Activated CD8-positive, alpha-beta memory T cell treated with anti-CD3 and anti-CD28 coated beads for 36 hours (primary cell): ENCODE results near the gene RIMS1. TPM values are rescaled to one million over a fixed set of nuclear protein-coding genes. Genes with fewer than 3 reads are reported as not detected.

Experiments used
- CTCF ChIA-PET: fragments of 350-600 bp; sonication (Branson Sonifier 250); formaldehyde crosslinking; loops from one replicate; lab custom pipeline; 2021; ENCODE audit warnings: antibody characterized with exemption; lab: Charles Lee
- POLR2A ChIA-PET: fragments of 350-600 bp; sonication (Branson Sonifier 250); formaldehyde crosslinking; loops from one replicate; lab custom pipeline; 2021; ENCODE audit warnings: antibody characterized with exemption; lab: Charles Lee
- total RNA-seq, 2 experiments: library from RNA; stranded (reverse); gene quantifications; one replicate each; pipeline ENCODE4 v1.2.3, GENCODE V29; 2021

Gene RIMS1
- total RNA-seq, 2 experiments from 2014 or later: not detected

GRCh38 chr6:72216222-72217068, 330.1 kb downstream of the RIMS1 start:
- CTCF ChIA-PET: no interaction called here
- POLR2A ChIA-PET: no interaction called here

GRCh38 chr6:72217626-72218025, 331.3 kb downstream of the RIMS1 start:
- ChIA-PET CTCF (no interaction called here), POLR2A (no interaction called here)

DNA sequence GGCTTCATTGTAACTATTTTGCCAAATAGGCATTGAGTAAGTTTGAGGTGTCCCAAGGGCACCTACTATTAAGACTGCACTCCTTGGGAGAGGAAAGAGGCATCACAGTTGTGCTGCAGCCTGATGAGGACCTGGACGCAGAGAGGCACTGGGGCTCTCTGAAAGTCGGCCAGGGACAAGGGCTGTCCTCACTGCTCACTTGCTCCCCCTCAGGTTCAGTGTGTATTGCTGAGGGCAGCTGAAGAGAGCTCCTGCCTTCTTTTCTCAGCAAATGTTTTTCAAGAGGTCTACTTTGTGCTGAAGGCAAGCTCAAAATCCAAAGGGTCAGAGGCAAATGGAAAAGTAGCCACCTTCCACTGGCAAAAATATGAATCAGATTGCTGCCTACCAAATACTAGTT, 331.8 kb downstream of the RIMS1 start:
- POLR2A ChIA-PET: no interaction called here
- CTCF ChIA-PET: no interaction called here

DNA sequence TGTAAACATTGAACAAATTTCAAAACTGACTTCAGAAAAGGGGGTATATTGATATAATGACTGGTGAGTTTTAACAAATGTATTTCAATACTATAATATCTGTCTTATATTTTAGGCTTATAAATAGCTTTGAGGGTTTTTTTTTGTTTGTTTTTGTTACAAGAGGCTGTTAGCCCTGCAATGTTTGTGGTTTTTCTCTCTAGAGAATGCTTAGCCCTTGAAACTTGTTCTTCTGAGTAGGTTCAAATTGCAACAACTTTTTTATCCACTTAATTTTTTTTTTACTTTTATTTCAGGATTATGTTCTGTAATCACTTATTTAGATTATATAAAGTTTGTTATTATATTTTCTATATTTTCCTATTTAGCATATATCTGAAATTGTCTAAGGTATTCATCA, 333.2 kb downstream of the RIMS1 start:
- ChIA-PET CTCF (no interaction called here), POLR2A (no interaction called here)

GRCh38 chr6:72238021-72238420, 351.7 kb downstream of the RIMS1 start:
- CTCF ChIA-PET: no interaction called here
- POLR2A ChIA-PET: no interaction called here

DNA sequence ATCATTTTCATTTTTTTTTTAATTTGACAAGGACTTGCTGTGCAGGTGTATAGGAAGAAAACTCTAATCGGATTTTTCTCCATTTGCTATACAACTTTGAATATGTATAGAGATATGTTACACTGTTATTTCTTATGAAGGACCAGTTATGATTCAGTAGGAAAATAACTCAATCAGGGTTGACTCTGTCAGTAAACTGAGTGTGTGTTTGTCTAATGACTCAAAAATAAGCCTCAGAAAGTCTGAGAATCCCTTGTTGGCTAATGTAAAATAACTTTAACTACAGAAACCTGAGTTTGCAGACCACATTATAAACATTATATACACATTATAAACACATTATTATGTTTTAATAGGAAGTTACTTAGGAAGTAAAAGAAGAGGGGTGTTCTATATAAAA, 352.6 kb downstream of the RIMS1 start:
- ChIA-PET POLR2A (no interaction called here), CTCF (no interaction called here)

- POLR2A ChIA-PET: no interaction called here
- CTCF ChIA-PET: no interaction called here
These were observed 359.2 kb downstream of the RIMS1 start for GRCh38 chr6:72245565-72245964.

DNA sequence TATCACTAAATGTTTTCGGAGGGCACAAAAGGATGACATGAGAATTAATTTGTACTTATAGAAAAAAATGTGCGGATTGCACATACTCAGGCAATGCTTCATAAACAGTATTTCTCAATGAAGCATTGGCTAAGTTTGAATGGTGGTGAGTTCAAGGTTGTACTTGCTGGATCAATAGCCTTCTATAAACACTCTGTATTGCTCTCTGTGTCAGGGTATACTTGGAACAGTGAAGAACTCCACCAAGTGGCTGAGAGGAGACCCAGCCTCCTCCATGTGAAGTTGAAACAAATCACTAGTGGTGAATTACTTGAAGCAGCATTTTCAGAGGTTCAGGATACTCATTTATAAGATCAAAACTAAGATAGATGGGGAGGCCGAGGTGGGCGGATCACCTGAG, 360.6 kb downstream of the RIMS1 start:
- CTCF ChIA-PET: no interaction called here

DNA sequence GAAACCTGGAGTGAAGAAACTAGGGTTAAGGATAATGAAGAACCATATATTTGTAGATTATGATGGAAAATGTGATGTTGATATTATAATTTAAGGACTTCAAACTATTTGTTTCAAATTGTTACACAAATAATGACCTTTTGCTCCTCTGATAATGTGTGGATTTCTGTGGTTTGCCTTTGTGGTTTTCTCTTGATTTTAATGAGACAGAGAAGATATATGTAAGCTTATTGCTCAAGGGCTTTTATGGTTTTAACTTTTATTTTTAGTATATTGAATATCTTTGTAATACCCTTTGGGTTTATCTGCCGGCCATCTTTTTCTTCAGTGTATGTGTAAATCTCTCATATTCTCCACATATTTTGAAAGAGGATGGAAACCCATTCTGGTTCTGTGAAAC, 362.3 kb downstream of the RIMS1 start:
- POLR2A ChIA-PET: no interaction called here
- CTCF ChIA-PET: no interaction called here

More for the DNA sequence above, 360.6 kb downstream of the RIMS1 start:
- POLR2A ChIA-PET: no interaction called here

- CTCF ChIA-PET: no interaction called here
- POLR2A ChIA-PET: no interaction called here
These were observed 364.3 kb downstream of the RIMS1 start for GRCh38 chr6:72250664-72251063.

DNA sequence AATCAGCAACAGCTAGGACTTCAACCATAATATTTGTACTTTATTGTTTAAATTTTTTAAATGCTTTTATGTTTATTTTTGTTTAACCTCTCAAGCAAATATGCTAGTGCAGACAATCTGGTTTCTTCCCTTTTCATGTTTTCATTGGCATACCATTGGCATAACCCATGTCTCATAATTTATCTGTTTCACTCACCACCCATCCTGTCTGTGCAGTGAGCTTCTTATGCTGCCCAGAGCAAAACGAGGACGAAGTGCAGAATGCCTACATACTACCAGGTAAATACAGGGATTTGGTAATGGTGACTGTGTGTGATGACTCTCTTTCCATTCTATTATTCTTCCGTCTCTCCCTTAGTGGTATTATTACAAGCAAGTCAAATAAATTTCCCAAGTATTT, 374.1 kb downstream of the RIMS1 start:
- ChIA-PET CTCF (no interaction called here), POLR2A (no interaction called here)

GRCh38 chr6:72261554-72261953, 375.2 kb downstream of the RIMS1 start:
- POLR2A ChIA-PET: no interaction called here
- CTCF ChIA-PET: no interaction called here

DNA sequence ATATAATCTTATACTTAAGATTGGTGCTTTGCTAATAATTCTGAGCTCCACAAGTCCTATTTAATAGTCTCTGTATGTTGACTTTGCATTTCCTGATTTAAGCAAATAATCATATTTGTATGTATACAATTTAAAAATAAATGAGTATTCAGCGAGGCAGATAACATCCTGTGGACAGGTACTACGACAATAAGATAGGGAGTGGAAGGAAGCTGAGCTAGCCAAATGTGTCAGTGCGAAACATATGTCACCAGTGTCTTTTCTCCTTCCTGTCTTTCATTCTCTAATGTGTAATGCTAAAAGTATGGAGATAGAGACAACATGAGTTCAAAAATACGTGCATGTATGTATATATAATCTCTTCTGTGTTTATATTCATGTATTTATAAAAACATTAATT, 375.9 kb downstream of the RIMS1 start:
- ChIA-PET CTCF (no interaction called here), POLR2A (no interaction called here)

- ChIA-PET POLR2A (no interaction called here), CTCF (no interaction called here)
These were observed 381.1 kb downstream of the RIMS1 start for GRCh38 chr6:72267470-72267869.

- CTCF ChIA-PET: no interaction called here
- POLR2A ChIA-PET: no interaction called here
These were observed 385.2 kb downstream of the RIMS1 start for GRCh38 chr6:72271531-72271930.

DNA sequence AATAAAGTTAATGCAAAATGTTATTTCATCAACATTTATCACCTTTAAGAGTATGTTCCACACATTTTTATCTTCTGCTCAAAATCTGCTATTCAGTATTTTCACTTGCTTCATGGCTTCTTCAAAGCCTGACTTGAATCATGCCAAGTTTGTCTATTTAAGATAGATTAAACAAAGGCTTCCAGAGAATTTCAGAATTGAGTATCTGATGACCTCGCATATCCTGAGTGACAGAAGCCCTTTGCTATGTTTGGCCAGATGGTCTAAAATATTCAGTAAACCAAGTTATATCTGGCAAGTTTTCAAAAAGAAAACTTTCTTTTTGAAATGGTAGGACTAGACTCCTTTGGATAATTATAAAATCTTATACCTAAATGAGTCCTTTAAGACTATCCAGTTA, 386.6 kb downstream of the RIMS1 start:
- CTCF ChIA-PET: no interaction called here
- POLR2A ChIA-PET: no interaction called here

- POLR2A ChIA-PET: no interaction called here
- CTCF ChIA-PET: no interaction called here
These were observed 389.5 kb downstream of the RIMS1 start for GRCh38 chr6:72275888-72276287.

DNA sequence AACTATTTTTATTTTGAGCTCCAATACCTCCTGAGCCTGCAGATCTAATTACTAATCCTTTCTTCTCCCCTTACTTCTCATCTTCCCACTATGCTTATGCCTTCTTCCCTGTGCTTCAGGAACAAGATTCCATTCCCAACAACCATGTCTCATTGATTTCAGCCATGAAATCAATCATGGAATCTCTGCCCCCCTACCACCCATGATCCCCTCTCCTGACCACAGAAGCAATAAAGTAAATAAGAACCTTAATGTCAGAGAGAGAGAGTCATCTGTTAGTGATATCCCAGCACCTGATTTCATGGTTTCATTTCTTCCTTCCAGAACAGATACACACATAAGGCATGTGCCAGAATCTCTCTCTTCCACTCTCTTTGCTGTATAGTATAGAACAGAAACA, 395.9 kb downstream of the RIMS1 start:
- ChIA-PET POLR2A (no interaction called here), CTCF (no interaction called here)

GRCh38 chr6:72283571-72283970, 397.2 kb downstream of the RIMS1 start:
- CTCF ChIA-PET: no interaction called here

DNA sequence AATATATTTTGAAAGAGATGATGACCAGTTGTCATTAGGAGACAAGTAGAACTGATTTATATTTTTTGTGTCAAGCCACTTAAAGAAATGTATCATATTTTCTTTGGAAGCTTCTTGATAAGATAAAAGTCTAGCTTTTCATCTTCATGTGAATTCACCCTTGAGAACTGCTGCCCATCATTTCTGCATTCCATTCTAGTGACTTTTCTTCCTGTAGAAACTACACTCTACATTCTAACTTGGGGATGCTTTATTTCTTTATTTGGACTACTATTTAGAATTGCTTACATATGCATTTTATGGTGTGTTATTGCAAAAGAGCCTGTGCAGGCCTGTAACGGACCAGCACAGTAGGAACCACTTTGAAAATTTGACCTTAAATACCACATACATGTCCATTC, 400.6 kb downstream of the RIMS1 start:
- POLR2A ChIA-PET: no interaction called here

More at GRCh38 chr6:72283571-72283970, 397.2 kb downstream of the RIMS1 start:
- POLR2A ChIA-PET: no interaction called here

GRCh38 chr6:72287801-72288200, 401.5 kb downstream of the RIMS1 start:
- POLR2A ChIA-PET: no interaction called here
- CTCF ChIA-PET: no interaction called here

More for the DNA sequence above, 400.6 kb downstream of the RIMS1 start:
- CTCF ChIA-PET: no interaction called here

DNA sequence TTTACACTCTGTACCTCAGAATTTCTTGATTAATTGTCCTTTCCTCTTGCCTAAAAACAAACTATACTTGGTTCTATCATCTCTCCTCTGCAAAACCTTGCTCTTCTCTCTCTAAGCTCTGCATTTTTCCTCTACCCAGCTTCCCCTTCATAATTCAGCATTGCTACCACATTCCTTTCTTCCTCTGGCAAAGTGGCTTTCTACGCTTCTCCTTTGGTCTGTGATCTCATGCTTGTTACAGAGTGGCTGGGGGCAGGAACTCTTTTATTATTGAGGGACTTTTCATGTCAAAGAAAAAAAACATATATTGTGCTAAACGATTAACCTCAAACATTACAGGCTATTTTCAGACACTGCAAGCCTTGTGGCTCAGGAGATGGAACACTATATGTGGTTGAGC, 402.2 kb downstream of the RIMS1 start:
- CTCF ChIA-PET: no interaction called here

More for the DNA sequence above, 402.2 kb downstream of the RIMS1 start:
- POLR2A ChIA-PET: no interaction called here
